ENCODE data around the gene ARSG. TPM values are rescaled to one million over a fixed set of nuclear protein-coding genes. Genes with fewer than 3 reads are reported as not detected.

Gene ARSG
- polyA plus RNA-seq, 1 donor (not counting 4 experiments of a cell fraction or from before 2014, with no cell fraction given) = 0.41 TPM

- Histone ChIP-seq H3K4me2 (ENCODE audit: control insufficient read depth, extremely low read depth, insufficient read depth, low read depth, low read length) (no peak overlapping the region), H4K20me1 (ENCODE audit: control insufficient read depth, extremely low read depth, insufficient read depth, low read length) (no peaks in the 10 kb centered on the region), H3K27ac (ENCODE audit: control insufficient read depth, insufficient read depth, low read length) (no peak overlapping the region), H3K79me2 (ENCODE audit: control insufficient read depth, insufficient read depth, low read length) (no peaks in the 10 kb centered on the region), H2AFZ (ENCODE audit: control insufficient read depth, low read length) (no peak overlapping the region), H3K9me1 (ENCODE audit: control insufficient read depth, extremely low read depth, insufficient read depth, low read length) (no peaks in the 10 kb centered on the region), H3K36me3 (ENCODE audit: control insufficient read depth in 2 of 2, extremely low read depth in 1 of 2, insufficient read depth in 2 of 2, low read length in 2 of 2) (no peaks in the 10 kb centered on the region), H3K9me3 (ENCODE audit: control insufficient read depth, low read depth, low read length) (no peaks in the 10 kb centered on the region), H3K27me3 (ENCODE audit: control insufficient read depth, extremely low read depth, insufficient read depth, low read length) (peaks cover 6% of the 10 kb centered on the region), H3K9ac (ENCODE audit: control insufficient read depth, extremely low read depth, insufficient read depth, low read length) (no peak overlapping the region), H3K4me3 (ENCODE audit: control insufficient read depth in 2 of 3, extremely low read depth in 1 of 3, insufficient read depth in 2 of 3, low read depth in 1 of 3, low read length in 3 of 3) (no peak overlapping the region), H3K4me1 (ENCODE audit: control insufficient read depth, extremely low read depth, insufficient read depth, low read length) (no peaks in the 10 kb centered on the region)
- no peak for DNase-seq (ENCODE audit: low read depth, low spot score)
- dilution Hi-C loops (cut with MboI; ENCODE audit: extremely low pct_ligation_motif_present, low sequenced_read_pairs) = no loop called here
- no peak for FAIRE-seq
- no peak for TF ChIP-seq CTCF (optimal IDR thresholded peaks at IDR 0.05 in 1 of 3, IDR thresholded peaks at IDR 0.05 in 1 of 3, conservative IDR thresholded peaks at IDR 0.05 in 1 of 3; ENCODE audit: extremely low read depth in 1 of 3, insufficient read depth in 2 of 3, low read length in 3 of 3)
- TF ChIP-seq EZH2 (IDR thresholded peaks at IDR 0.05; ENCODE audit: low read length) = no peak
Measured at GRCh38 chr17:68382582-68383085, 91.3 kb downstream of the ARSG start.

GRCh38 chr17:68383120-68383442 lies 91.8 kb downstream of the ARSG start:
- dilution Hi-C loops (cut with MboI; ENCODE audit: extremely low pct_ligation_motif_present, low sequenced_read_pairs) = no loop called here
- no peaks in the 10 kb centered on the region for H3K9me3 ChIP-seq (ENCODE audit: control insufficient read depth, low read depth, low read length)
- H3K36me3 ChIP-seq (ENCODE audit: control insufficient read depth in 2 of 2, extremely low read depth in 1 of 2, insufficient read depth in 2 of 2, low read length in 2 of 2) = no peaks in the 10 kb centered on the region
- no peaks in the 10 kb centered on the region for H4K20me1 ChIP-seq (ENCODE audit: control insufficient read depth, extremely low read depth, insufficient read depth, low read length)
- no peaks in the 10 kb centered on the region for H3K4me1 ChIP-seq (ENCODE audit: control insufficient read depth, extremely low read depth, insufficient read depth, low read length)
- no peak overlapping the region for H3K27ac ChIP-seq (ENCODE audit: control insufficient read depth, insufficient read depth, low read length)
- TF ChIP-seq CTCF (optimal IDR thresholded peaks at IDR 0.05 in 1 of 3, IDR thresholded peaks at IDR 0.05 in 1 of 3, conservative IDR thresholded peaks at IDR 0.05 in 1 of 3; ENCODE audit: extremely low read depth in 1 of 3, insufficient read depth in 2 of 3, low read length in 3 of 3) (no peak), EZH2 (IDR thresholded peaks at IDR 0.05; ENCODE audit: low read length) (no peak)
- H3K9ac ChIP-seq (ENCODE audit: control insufficient read depth, extremely low read depth, insufficient read depth, low read length) = no peak overlapping the region
- H3K4me3 ChIP-seq (ENCODE audit: control insufficient read depth in 2 of 3, extremely low read depth in 1 of 3, insufficient read depth in 2 of 3, low read depth in 1 of 3, low read length in 3 of 3) = no peak overlapping the region
- H3K79me2 ChIP-seq (ENCODE audit: control insufficient read depth, insufficient read depth, low read length) = no peaks in the 10 kb centered on the region
- FAIRE-seq (no peak), DNase-seq (ENCODE audit: low read depth, low spot score) (no peak)
- no peak overlapping the region for H2AFZ ChIP-seq (ENCODE audit: control insufficient read depth, low read length)
- no peak overlapping the region for H3K4me2 ChIP-seq (ENCODE audit: control insufficient read depth, extremely low read depth, insufficient read depth, low read depth, low read length)
- H3K27me3 ChIP-seq (ENCODE audit: control insufficient read depth, extremely low read depth, insufficient read depth, low read length) = peaks cover 6% of the 10 kb centered on the region
- no peaks in the 10 kb centered on the region for H3K9me1 ChIP-seq (ENCODE audit: control insufficient read depth, extremely low read depth, insufficient read depth, low read length)
